IPS DF 19.7 (cell line): Measurements from ENCODE around the gene IL3.

Experiments
- DNase-seq: peaks from one replicate; pipeline ENCODE4 v3.0.0-alpha.2; 2013; ENCODE audit warnings: low read depth, low spot score

The IL3 gene

DNA sequence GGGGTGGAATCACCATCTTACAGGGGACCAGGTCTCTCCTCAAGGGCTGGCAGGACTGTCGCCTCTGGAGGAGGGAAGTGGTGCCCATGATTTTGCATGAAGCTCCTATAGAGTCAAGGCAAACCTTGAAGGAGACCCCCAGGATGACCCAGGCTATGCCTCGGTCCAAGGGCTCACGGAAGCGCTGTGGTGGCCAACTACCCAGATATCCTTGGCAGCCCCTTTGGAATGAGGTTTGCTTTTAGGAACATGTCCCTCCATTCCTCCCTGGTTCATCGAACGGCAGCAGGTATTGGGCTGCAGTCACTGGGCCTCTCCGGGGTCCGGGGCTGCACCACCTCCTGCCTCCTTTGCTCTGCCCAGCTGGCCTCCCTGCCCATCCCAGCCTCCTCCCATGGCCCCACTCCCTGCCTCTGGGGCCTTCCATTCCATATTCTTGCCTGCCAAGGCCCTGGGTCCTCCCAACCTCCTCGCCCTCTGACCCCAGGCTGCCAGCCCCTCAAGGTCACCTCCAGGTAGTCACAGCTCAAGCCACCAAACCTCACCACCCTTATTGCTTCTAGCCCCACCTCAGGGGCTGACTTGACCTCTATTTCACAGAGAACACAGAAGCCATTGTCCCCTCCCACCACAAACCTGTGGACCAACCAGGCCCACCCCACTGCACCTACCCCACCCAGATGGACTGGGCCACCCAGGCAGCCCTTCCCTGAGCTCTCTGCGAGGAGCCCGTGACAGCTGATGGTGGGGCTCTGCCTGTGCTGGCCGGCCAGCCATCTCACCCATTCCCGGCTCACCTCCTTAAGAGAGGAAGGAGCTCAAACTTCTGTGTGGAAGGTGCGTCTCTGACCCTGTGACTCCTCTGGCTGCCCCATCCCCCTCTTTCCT is 3.6 kb upstream of the IL3 start:
- DNase-seq = no peak

DNA sequence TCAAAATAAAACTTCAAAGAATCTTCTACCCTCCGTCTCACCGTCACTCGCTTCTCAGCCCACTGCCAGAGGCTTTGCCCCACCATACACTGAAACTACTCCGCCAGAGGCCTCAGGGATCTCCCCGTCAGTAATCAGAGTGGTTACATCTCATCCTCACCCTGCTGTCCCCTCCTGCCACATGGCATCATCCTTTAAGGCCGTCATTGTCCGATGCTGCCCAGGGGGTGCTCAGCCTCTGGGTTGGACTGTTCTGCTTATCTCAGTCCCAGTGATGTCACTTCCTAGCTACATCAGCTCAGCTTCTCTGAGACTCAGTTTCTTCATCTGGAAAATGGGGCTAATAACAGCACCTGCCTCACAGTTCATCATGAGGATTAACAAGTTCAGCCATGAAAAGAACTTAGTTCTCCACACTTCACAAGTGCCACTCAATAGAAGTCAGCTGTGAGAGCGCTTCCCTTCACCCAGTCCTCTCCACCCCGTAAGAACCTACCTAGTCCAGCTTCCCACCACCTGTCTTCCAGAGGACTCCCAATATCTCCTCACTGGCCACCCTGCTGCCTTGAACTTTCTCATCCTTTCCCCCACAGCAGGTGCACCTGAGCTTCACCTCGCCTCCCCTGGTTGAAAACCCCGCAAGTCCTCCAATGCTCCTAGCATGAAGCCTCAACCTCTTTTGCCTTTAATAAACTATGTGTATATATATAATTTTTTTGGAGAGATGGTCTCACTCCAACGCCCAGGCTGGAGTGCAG is 2.8 kb upstream of the IL3 start:
- DNase-seq = no peak

DNA sequence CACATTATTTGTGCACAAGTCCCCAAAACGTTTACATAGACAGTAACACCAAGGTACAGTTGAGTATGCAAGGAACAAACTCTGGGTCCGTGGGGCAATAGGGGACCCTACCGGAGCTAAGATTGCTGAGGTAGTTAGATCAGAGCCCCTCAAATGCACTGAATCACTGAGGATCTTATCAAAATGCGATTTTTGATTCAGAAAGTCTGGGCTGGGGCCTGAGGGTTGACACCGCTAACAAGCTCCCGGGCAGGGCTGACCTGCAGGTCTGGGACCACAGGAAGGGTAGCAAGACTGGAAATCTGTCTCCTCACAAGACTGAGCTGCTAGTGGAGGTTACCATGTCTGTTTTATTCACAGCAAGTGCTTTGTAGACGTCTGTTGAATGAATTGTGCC is 1.8 kb upstream of the IL3 start:
- no peak for DNase-seq

DNA sequence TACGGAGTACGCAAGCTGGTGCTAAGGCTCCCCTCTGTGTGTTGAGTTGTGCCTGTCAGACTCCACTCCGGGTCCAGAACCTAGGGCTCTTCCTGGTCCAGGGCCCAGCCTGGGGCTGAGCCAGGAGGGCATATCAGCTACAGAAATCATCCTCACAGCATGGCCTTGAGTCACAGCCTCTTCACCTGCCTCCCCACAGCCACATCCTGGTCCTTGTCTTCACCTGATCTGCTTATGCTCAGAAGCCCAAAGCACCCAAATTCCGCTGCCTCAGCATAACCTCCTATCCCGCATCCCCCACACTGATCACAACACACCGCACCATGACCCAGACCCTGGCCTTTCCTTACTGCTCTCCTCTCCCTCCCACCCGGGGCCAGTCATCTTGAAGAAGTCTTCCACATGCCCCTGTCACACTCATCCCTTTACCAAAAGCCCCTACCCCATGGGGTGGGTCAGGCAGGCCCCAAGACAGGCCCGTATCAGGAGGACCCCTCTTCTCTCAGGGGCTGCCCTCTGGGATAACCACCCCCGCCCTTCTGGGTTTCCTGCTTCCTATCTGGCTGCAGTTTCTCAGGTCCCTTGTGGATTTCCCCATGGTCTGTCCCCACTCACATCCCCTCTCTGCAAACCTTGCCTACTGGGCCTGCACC is 1.3 kb upstream of the IL3 start:
- no peak for DNase-seq

DNA sequence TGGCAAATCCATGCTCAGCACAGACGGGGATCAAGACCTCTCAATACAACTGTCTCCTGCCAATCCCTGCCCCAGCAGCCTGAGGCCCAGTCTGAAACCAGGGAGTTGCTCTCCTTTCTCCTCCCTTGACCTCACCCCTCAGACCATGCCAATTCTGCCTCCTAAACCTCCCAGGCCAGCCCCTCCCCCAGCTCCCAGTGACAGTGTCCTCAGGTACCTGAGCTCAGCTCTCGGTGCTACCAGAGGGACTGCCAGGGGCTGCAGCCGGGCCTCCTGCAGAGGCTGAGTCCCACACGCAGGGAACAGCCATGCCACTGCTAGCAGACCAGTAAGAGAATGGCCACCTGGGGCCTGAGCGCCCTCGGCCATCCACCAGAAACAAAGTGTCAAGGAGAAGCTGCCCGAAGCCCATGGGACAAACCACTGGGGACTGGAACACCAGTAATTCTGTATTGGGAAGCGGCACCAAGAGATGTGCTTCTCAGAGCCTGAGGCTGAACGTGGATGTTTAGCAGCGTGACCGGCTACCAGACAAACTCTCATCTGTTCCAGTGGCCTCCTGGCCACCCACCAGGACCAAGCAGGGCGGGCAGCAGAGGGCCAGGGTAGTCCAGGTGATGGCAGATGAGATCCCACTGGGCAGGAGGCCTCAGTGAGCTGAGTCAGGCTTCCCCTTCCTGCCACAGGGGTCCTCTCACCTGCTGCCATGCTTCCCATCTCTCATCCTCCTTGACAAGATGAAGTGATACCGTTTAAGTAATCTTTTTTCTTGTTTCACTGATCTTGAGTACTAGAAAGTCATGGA is 557 bp upstream of the IL3 start:
- DNase-seq = no peak

DNA sequence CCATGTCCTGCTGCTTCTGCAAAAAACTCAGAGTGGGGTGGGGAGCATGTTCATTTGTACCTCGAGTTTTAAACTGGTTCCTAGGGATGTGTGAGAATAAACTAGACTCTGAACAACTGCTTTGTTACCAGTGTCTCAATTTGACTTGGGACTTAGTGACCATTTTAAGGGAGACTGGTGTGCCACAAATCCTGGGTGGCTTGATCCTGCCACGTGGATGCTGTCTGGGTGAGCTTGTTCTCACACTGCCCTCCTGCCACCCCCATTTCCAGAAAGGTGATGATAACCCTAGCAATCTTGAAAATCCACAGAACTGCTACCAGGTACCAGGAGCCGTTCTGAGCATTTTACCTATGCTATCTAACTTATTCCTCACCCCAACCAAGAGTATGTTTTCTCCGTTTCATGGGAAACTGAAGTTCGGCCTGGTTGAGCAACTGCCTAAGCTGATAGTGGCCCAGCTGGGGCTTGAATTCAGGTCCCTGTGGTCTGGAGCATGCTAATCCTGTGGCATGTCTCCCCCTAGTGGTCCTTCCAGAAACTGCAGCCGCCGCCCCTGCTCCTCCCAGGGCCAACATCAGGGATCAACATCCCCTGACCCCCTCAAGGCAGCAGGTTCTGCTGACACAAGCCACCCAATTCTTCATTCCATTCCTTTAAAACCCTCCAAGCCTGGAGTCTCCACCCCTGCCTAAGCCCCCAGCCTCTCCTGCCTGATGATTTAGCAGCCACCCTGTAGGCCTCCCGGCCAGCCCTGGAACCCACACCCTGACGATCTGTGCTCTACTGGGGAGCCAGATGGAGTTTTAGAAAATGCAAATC is 2.8 kb downstream of the IL3 start:
- DNase-seq = no peak

DNA sequence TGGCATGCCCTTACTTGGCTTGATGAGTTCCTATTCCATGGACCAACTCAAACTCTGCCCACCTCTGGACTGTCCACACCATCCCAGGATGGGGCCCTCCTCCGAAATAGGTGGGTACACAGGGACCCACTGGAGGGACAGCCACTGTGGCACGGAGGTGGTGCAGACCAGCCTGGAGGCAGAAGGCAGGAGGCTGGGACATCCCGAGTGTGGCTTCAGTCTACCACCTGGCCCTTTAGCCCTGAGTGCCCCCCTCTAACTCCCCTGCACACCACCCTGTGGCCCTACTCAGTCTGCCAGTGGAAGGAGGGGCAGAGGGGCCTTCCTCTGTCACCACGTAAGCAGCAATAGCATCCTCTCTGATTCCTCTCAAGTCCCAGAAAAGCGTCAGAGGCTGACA is 3.7 kb downstream of the IL3 start:
- no peak for DNase-seq

DNA sequence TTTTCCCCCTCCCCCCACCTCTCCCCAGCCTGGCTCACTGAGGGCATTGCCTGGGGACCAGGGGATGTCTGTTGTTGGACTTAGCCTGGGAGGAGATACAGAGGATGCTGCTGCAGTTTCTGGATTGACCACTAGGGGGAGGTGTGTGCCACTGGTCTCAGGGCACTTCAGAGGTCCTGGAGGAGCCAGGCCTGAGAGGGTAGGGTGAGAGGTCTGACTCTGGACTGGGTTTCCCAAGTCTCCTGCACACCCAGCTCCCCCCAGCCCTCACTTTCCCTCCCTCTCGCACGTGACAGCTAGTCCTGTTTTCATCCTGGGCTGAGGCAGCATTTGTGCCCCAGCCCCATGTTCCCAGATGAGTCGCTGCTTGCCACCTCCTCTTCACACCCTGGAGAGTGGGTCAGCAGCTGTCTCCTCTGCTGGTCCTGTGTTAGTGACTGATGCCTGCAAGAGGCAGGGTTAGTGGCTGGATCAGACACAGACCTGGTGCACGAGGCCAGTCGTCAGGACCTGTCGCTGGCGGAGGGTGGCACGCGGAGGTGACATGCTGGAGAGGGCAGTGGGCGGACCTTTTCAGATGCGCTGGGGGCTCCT is 4.4 kb downstream of the IL3 start:
- DNase-seq = peak; percentile 50

DNA sequence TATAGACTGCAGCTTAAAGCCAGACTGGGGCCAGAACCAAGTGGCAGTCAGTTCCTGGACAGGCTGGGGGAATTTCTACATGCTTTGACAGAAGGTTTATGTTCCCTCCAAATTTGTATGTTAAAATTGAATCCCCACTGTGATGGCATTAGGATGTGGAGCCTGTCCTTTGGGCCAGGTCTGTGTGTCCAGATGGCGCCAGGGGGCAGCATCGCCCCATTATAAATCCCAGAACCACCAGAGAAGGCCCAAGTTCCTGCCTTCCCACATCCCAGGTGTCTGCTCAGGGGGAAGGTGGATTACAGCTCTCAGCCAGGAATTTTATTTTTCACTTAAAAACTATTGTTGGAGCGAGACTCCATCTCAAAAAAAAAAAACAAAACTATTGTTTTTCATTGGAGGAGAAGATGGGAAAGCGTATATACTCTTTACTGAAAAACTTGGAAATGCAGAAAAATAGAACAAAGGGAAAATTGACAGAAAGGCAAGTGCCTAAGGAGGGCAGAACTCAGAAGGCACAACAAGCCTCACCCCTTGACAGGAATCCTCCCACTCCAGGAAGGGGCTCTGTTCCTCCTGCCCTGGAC is 5.0 kb downstream of the IL3 start:
- DNase-seq = no peak

DNA sequence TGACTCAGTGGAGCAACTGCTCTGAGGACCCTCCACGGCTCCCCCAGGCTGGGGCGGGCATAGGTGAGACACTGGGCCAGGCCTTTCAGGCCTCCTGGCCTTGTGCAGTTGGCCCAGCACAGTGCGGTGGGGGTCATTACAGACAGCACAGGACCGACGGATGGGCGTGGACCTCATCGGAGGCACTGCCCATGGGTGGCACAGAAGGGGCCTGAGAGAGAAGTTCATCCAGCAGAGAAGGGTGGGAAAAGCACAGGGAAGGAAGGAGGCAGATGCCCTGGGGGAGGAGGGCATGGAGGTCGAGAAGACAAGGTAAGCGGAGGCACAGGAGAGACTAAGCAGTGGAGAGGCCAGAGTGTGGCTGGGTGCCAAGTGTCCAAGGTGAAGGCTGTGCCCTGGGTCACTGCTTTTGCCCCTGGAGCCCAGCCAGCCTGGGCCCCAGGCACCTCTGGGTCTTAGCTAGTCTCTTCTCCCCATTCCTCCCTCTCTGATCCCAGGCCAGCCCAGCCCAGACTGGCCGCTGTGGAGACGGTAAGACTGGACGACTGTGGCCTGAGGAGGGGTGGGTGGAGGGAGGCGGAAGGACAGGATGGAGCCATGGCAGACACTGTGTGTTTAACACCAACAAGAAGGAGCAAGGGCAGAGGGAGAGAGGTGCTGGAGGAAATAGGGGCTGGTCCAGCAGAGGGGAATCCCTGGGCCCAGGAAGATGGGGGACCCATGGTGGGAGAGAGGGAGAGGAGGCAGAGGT is 5.7 kb downstream of the IL3 start:
- no peak for DNase-seq

DNA sequence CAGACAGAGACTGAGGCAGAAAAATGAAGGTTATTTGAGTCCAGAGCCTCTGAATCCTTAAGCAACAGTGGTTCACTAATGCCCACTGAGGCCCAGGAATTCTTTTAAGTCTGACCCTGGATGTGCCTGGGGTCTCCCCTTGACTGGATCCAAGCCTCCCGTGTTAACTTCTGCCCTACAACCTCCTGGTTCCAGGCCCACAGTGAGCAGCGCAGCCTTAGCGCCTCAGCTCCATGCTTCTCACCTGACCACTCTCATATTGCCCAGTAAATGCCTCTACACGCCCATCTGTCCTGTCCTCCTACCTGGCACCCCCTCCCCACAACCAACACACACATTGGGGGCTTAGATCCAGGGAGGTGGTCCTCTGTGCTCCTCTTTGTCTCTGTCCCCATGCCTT is 6.4 kb downstream of the IL3 start:
- DNase-seq = no peak

DNA sequence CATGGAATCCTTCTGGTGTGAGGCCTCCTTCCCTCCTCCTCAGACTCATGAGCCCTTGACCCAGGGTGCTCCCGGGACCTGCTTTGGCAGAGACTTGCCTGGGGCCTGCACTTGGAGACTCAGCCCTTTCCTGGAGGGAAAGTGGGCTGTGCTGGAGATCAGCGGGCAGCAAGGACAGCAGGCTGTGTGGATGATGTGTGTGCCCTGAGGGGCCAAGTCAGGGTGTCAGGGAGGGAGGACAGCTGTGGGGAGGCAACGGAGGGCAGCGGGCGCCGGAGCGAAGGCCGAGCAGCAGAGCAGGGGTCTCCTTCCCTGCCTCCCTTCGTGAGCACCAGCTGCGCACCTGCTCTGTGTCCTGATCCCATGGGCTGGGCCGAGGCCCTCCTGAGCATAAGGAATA is 7.0 kb downstream of the IL3 start:
- no peak for DNase-seq

DNA sequence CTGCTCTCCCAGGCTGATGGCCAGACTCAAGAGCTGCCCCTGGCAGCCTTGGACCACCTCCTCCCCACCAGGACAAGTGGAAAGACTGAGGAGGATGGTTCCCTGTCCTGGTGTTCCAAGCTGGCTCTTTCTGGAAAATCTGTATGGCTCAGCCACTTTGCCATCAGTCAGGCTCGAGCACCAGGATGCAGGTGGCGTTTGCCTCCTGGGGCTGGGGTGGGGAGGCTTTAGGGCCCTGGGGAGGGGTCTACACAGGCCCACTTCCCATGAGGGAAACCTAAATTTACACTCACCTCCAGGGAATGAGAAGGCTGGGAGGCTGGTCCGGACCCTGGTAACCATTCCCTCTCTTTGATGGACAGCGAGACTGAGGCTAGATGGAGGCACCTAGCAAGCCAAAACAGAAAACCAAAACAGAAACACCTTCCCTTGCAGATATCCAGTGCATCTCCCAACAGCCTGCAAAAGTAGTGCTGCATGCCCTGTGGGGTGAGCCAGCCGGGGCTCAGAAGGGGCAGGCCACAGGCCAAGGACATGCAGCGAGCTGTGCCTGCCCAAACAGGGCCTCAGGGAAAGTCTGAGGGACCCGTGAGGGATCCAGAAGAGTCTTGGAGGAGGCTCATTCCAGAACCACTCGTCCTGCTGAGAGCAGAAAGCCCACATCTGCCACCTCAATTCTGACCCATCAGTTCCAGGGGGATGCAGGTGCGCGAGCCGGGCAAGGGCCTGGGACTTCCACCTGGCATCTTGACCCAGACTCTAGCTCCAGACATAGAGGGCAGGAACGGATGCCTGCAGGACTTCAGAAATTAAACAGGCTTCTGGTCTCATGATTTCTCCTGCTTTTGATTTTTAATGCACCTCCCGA is 7.7 kb downstream of the IL3 start:
- no peak for DNase-seq

DNA sequence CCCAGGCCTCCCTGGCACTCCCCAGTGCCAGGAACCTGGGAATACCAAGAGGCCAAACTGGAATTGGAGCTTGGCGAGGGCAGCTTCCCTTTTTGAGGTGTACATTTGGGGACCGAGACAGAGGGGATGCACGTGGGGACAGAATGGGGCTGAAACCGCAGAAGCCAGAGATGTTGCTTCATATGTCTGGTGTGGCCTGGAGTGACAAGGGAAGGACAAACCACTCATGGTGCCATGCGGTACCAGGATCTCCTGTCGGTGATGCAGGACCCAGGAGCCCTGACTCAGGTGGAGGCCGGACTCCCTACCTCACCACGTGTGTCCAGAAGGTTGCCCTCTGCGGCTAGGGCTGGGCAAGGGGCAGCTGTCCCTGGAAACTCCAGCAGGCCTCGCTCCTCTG is 9.1 kb downstream of the IL3 start:
- no peak for DNase-seq

DNA sequence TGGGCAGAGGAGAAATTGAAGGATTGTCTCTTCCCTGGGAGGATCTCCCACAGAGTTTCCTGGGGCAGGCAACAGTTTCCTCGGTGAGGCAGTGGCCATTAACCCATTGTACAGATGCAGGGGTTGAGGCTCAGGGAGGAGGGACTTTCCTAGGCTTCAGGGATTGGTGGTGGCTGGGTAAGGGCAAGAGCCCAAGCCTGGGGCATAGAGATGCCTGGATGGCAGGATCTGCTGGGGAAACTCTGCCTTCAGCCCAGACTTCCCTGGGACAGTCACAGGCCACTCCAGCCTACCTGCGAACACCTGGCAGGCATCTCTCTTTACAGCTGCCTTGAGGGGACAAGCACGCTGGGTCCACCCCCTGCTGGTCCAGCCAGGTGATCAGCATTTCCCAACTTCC is 9.5 kb downstream of the IL3 start:
- DNase-seq = no peak

DNA sequence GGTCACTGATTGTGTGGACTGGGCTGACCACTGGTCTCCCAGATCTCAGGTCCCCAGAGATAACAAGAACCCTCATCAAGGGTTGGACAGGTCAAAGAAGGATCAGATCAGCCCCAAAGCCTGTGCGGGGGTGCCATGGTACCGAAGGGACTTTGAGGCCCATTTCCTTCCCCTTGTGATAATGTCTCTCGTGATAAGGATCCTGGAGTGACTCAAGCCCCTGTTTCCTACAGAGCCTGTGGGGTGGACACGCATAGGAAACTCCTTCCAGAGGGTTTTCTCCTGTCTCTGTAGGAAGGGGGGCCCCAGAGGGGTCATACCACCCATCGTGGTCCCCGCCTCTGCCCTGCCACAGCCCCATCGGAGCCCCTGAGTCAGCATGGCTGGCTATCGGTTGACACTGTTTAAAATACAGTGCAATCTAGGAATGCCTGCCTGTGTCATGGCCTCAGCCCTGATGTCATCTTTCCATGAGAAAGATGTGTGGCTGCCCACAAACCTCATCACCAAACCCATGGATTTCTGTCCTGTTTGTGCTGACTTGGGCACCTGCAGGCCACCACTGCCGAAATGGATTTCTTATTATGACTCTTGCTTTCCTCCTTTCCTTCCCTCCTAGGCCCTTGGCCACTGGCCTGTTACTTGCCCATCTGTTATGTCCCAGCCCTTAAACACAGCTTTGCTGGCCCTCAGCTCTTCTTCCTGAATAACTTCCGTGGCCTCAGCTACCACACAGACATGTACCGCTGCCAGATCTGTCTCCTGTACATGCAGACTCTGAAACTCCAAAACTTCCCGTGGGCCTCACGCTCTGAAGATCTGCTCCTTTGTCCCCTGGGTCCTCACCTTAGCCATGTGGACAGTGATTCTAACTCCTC is 10.2 kb downstream of the IL3 start:
- DNase-seq = no peak

DNA sequence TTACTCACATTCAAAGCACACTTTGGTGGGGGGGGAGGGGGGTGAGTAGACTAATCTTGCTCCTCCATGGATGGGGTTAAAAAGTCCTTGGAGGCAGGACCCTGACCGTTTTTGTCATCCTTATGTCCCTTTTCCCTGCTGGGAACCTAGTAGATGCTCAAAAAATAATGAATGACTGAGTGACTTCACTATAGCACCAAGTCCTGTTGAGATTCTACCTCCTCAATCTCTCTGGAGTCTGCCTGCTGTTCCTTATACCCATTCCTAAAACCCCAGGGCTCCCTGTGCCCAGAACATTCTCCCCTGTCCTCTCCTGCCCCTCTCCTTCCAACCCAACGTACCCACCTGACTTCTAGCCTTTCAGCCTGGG is 10.9 kb downstream of the IL3 start:
- DNase-seq = no peak
